Embryonic facial prominence (tissue), 1 donor: ENCODE results near the gene MDFIC.

ENCODE experiments used
- DNase-seq: peaks from one replicate; pipeline ENCODE4 v3.0.0-alpha.2; 2016; ENCODE audit errors: extremely low spot score

Gene MDFIC

GRCh38 chr7:114953724-114954123 lies 31.8 kb downstream of the MDFIC start:
- DNase-seq: no peak

GRCh38 chr7:114956702-114957101 lies 34.8 kb downstream of the MDFIC start:
- DNase-seq: no peak

- DNase-seq: no peak
Observed at GRCh38 chr7:114957444-114957843, 35.5 kb downstream of the MDFIC start.

GRCh38 chr7:114959931-114960330 lies 38.0 kb downstream of the MDFIC start:
- DNase-seq: no peak

GRCh38 chr7:114962441-114962840 lies 40.5 kb downstream of the MDFIC start:
- no peak for DNase-seq

GRCh38 chr7:114966156-114966555 lies 44.3 kb downstream of the MDFIC start:
- DNase-seq: no peak

GRCh38 chr7:114969096-114969495 lies 47.2 kb downstream of the MDFIC start:
- DNase-seq: no peak

GRCh38 chr7:114970308-114970707 lies 48.4 kb downstream of the MDFIC start:
- no peak for DNase-seq

- DNase-seq: no peak
Observed at GRCh38 chr7:114970732-114971131, 48.8 kb downstream of the MDFIC start.

GRCh38 chr7:114972567-114972966 lies 50.7 kb downstream of the MDFIC start:
- DNase-seq: no peak

- DNase-seq: no peak
Observed at GRCh38 chr7:114973147-114973546, 51.3 kb downstream of the MDFIC start.

GRCh38 chr7:114975401-114975800 lies 53.5 kb downstream of the MDFIC start:
- no peak for DNase-seq

GRCh38 chr7:114976666-114977065 lies 54.8 kb downstream of the MDFIC start:
- DNase-seq: no peak

- no peak for DNase-seq
Observed at GRCh38 chr7:114977277-114977676, 55.4 kb downstream of the MDFIC start.

- DNase-seq: no peak
Observed at GRCh38 chr7:114979388-114979787, 57.5 kb downstream of the MDFIC start.

- no peak for DNase-seq
Observed at GRCh38 chr7:114979803-114980507, 58.1 kb downstream of the MDFIC start.

GRCh38 chr7:114981323-114981722 lies 59.4 kb downstream of the MDFIC start:
- no peak for DNase-seq

GRCh38 chr7:114985116-114985715 lies 63.3 kb downstream of the MDFIC start:
- DNase-seq: no peak

GRCh38 chr7:114986190-114987180 lies 64.6 kb downstream of the MDFIC start:
- DNase-seq: no peak

GRCh38 chr7:114988026-114988425 lies 66.1 kb downstream of the MDFIC start:
- DNase-seq: no peak

- no peak for DNase-seq
Observed at GRCh38 chr7:114988755-114989375, 67.0 kb downstream of the MDFIC start.

- no peak for DNase-seq
Observed at GRCh38 chr7:114989531-114989930, 67.6 kb downstream of the MDFIC start.
